ENCODE measurements around the gene NKAIN4. TPM values are rescaled to one million over a fixed set of nuclear protein-coding genes. Genes with fewer than 3 reads are reported as not detected.
A peak's percentile ranks its signal among the peaks of the same experiment; 100 is the strongest.

The NKAIN4 gene
- total RNA-seq, 1 donor from 2014 or later, result not detected

DNA sequence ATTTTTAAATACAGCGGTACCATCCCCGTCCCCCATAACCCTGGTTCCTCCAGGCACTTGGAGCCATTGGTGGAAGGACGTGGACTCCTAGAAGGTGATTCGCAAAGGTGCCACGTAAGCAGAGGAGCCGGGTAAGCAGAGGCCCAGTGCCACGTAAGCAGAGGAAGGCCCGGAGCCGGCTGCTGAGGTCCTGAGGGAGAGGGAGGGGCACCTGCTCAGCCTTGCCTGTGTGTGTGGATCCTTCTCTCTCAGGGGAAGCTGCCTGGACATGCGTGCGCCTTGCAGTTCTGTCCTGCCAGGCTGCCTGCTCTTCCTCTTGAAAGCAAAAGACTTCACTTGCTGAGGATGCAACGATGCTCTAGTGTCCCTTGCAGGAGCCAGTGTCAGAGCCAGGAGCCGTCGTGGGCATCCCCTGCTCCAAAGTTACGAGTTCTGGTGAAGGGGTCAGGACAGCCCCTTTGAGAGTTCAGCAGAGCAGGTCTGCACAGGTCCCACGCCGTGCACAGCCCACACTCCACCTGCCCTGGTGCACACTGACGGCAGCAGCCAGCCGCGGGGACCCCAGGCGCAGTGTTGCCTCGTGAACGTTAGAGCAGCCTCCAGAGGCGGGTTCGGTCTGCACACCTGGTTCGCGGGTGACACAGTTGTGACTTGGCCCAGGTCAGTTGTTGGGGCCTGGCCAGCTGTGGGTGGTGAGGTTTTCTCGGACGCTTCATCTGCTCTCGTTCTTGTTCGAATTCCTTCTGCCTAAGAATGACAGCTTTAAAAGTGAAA, 1.9 kb upstream of the NKAIN4 start:
- no peak for DNase-seq

DNA sequence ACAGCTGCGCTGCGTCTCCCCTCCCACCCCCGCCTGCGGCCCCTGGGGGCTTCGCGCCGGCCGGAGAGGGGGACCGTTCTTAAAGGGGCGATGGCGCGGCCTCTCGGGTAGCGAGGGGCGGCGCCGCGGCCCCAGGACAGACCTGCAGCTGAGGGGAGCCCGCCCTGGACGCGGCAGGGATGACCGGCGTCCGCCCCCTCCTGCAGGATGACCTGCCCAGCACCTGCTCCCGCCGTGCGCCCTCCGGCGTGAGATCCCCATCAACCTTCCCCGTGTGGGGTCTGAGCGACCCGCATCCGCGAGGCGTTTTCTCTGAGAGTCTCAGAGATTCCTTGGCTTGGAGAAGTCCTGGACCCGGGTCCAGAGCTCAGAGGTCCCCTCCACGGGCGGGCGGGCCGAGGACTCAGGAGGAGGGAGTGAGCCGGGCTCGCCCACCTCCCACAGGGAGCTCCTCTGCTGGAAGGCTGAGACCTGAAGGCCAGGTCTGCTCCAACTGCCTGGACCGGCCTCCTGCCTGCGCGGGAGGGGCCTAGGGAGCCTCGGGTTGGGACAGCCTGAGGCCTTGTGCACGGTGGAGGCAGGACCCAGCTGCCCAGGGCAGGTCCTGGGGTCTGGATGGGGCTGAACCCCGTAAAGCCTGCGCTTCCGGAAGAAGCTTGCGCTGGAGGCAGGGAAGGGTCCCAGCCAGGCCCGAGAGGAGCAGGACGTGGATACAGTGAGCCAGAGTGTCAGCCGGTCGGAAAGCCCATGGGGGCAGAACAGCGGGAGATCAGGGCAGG, 532 bp upstream of the NKAIN4 start:
- peak; percentile 17 for DNase-seq

DNA sequence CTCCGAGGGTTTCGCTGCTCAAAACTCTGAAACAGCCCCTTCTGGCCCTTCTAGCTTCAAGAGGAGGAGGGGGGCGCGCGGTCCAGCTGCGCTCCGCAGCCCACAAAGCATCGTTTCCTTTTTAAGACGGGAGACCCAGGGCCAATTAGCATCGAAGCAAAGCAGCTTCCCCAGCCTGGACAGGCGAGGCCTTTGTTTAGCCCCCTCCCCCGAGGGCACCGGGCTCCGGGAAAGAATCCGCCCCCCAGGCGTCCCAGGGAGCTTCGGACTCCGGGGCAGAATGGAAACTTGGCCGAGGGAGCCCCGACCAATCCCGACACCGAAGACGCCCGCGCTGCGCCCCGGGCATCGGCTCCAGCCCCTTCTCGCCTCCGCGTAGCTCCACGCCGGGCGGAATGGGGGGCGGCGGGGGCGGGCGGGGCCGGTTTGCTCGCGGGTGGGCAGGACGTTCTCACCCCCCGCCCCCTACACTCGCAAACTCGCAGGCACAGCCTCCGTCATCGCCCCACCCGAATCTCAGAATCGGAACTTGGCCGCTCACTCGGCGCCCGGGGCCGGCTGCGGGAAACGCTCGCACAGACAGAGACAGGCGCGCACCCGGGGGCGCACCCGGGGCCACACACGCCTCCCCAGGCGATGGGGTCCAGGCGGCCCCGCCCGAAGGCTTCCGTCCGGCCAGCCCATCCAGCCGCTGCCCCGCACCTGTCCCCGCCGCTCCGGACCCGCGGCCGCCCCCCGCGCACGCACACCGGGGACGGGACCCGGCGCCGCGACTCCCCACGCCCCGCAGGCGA, 628 bp downstream of the NKAIN4 start:
- no peak for DNase-seq

DNA sequence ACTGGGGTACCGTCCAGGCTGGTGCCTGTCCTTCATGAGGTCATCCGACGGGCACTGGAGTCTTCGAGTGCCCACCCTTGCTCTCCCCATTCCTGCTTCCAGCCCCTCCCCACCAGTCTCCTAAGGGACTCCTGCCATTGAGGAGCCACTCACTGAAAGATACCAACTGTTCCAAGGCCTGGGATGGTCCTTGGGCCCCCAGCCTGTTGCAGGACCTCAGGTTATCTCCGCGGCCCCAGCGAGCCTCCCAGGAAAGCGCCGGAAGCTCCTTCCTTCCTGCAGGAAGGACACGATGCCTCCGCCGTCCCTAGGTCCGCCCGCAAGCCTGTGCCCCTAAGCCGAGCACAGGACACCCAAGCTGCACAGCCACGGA, 1.2 kb downstream of the NKAIN4 start:
- DNase-seq, result no peak

DNA sequence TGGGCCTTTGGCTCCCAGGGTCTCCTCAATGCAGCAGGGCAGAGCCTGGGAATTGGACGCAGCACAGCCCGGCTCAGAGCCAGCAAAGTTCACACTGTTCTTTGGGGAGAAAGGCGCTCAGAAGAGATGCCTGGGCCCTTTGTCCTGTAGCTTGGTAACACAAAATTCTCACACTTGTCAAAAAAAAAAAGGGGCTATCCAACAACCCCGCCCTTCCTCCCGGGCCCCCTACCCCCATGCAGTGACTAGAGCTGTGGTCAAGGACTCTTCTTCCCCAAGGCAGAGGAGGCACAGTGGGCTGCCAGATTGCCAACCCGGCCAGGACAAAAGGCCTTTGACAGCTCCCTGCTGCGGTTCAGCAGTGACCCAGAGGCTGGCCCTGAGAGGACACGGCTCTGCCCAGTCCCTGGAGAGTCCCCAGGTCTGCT, 2.0 kb downstream of the NKAIN4 start:
- no peak for DNase-seq

DNA sequence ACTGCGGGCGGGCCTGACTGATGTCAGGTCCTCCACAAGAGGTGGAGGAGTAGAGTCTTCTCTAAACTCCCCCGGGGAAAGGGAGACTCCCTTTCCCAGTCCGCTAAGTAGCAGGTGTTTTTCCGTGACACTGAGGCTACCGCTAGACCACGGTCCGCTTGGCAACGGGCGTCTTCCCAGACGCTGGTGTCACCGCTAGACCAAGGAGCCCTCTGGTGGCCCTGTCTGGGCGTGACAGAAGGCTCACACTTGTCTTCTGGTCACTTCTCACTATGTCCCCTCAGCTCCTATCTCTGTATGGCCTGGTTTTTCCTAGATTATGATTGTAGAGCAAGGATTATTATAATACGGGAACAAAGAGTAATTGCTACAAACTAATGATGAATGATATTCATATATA, 2.9 kb downstream of the NKAIN4 start:
- DNase-seq, result peak; percentile 17

DNA sequence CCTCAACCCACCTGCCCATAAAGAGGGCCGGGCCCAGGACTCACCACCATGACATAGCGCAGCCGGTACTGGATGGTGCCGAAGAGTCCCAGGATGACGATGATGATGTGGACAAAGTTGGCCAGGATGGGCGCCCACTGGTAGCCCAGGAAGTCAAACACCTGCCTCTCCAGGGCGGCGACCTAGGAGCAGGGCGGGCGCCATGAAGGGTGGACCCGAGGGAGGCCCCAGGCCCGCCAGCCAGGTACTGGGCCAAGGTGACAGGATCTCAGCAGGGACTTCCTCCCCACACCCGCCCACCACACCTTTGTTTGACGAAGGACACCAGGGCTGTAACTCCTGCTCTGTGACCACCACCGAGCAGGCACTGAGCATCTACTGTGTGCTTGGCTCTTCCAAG, 4.4 kb downstream of the NKAIN4 start:
- no peak for DNase-seq

DNA sequence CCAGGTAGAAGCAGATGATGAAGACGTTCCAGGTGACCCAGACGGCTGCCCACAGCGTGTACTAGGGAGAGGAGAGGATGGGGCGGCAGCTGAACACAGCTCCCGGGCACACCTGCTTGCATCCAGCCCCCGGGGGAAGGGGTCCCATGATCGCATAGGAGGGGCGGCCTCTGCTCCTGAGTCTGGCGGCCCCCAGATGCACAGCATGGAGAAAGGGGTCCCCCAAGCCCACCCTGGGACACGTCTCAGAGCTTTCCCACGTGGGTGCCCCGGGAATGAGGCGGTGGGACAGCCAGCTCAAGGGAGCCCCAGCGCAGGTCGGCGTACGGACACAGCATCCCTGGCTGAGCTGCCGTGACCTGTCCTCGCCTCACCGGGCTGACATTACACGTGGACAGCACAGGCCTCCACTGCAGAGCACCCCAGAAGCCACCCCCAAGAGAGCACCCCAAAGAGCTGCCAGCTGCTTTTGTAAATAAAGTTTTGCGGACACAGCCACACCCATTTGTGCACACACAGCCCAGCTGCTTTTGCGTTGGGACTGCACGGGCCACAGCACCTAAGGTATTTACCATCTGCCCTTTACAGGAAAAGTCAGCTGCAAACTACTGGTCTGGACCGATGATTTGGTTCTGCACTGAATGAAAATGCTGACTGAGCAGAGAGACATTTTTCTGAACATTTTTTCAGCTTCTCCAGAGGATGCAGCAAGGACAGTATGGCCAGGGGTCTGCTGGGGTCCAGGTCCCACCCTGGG, 5.2 kb downstream of the NKAIN4 start:
- no peak for DNase-seq

DNA sequence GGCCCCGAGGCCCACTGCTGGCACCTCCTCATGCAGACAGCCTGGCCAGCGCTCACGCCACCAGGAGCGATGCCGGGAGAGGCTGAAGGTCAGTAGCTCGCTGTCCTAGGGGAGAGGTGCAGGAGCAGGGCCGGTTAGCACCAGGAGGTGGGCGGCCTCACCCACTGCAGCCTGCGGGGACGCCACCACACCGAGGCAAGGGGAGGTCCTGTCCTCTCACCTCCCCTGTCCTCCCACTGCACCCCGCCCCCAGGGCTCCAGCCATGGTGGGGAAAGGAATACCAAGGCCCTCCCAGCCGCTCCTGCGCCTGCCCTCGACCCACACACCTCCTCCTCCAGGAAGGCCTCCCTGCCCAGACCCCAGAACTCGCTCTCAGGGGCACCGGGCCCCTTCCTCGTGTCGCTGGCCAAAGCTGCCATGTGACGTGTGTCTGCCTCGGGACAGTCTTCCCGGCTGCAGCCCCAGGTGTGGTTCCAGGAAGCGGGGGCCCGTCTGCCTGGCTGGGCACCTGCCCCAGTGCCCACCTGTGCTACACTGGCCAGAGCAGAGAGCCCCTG, 6.5 kb downstream of the NKAIN4 start:
- no peak for DNase-seq

DNA sequence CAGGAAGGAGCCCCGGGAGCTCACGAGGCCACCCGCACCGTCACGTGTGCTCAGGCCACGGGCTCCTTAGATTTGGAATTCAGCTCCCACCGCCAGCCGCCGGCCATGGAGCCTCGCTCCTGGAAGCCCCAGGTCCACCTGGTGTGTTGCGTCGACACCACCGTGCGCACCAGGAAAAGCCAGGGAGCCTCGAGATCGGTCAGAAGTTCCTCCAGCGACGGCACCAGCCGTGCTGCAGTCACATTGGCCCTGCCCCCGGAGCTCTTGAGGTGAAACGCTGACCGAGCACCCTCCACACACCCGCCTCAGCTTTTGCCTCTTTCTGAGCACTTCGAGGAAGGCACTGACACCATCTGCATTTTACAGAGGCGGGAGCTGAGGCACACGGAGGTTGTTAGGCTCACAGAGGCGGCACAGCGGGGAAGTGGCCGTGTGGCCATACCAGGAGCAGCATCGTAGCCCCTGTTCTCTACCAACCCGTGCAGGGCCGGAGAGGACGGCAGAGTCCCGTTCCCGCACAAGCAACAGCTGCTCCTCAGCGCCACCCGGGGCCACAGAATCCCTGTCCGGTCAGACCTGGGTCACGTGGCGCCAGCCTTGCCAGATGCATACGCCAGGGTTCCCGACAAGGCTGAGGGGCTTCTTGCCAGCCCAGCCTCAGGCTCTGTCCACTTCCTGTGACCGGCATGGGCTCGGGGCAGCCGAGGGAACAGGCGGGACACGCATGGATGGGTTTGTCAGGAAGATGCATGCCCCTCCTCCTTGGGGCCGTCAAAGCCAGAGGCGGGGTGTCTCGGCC, 7.6 kb downstream of the NKAIN4 start:
- DNase-seq, result no peak

DNA sequence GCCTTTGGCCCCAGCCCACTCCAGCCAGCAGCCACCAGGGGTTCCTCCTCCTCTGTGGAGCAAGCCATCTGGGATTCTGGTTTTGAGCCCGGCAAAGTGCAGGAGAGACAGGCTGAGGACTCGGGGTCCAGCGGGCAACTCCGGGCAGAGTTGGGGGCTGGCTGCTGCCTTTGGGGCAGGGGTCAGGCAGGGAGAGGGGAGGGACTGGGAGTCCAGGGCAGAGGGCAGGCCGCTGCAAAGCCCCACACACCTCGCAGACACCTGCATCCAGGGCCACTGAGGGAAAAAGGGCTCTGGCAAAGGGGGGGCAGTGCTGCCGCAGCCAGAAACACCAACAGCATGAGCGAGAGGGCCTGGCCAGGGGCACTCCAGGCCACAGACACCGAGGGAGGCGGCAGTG, 9.8 kb downstream of the NKAIN4 start:
- no peak for DNase-seq

DNA sequence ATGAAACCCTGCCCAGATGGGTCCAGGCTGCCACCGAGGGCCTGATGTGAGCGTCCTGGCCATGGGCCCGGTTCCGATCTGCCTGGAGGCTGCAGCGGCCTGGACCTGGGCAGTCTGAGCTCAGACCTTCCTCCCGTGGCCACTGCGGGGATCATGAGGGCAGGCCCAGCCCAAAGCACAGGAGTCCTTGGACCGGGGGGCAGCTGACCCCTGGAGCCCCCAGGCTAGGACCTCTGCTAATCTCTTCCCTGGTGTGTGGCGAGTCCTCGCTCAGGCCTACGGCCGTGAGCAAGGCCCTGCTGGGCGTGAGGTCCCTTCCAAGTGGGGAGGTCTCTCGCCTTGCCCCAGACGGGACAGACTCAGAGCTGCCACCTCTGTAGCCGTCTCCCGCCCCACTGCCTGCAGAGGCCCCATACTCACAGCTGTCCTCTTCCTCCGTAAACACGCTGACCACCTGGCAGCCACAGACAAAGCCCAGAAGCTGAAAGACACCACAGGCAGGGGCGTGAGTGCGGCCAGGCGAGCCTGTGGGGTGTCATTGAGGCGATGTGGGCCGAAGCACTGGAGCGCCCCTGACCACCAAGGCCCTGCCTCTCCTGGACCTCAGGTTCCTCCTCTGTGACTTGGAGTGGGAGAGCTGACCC, 10.5 kb downstream of the NKAIN4 start:
- DNase-seq, result no peak

DNA sequence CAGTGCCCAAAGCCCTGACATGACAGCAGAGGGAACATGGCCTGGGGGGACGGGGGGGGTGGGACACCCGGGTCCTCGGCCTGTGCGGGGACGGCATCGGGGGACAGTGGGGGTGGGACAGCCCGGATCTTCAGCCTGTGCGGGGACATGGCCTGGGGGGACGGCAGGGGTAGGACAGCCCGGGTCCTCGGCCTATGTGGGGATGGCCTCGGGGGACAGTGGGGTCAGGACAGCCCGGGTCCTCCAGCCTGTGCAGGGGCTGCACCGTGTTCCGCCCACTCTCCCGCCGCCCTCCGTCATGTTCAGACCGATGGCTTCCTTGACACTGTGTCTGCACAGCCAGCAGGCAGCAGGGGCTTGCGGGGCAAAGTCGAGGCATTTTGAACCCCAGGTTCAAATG, 11.5 kb downstream of the NKAIN4 start:
- DNase-seq, result no peak

DNA sequence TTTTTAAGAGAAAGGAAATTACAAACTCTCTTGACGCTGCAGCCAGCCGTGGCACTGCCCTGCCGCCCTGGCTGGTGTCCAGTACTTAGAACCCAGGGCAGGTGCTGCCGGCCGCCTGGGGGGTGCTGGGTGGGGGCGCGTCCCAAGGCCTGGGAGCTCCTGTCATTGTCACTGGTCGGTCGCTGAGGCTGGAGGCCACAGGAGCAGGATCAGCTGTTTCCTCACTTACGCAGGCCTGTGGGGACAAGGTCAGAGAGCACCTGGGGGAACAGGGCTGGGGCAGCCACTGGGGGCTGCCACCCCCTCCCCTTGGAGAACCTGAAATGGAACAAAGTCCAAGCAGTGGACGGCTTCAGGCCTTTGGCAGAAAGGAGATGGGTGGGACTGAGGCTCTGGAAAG, 13.0 kb downstream of the NKAIN4 start:
- DNase-seq, result peak; percentile 42

DNA sequence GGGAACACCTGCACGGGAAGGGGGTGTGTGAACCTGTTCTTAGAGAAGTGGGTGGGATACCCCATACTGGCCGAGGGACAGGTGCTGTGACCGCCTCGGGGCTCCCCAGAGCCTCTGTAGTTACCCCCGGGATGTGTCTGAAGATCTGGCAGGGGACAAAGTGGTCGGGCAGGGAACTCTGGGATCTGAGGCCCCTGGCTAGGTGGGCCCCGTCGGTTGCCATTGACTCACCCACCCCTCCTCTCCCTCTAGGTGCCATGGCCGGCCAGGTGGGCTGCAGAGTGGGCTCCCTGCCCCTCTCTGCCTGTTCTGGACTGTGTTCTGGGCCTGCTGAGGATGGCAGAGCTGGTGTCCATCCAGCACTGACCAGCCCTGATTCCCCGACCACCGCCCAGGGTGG, 14.3 kb downstream of the NKAIN4 start:
- DNase-seq, result no peak

DNA sequence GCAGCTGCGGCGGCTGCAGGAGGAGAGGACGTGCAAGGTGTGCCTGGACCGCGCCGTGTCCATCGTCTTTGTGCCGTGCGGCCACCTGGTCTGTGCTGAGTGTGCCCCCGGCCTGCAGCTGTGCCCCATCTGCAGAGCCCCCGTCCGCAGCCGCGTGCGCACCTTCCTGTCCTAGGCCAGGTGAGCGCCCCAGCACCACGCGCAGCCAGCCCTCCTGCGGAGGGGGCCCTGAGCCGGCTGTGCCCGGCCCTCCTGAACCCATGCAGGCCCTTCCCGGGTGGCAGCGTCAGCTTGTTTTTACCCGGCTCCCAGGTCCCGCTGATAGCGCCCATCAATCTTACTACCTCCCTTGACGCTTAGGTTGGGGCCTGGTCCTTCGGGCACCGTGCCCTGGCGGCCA, 14.8 kb downstream of the NKAIN4 start:
- DNase-seq, result no peak

DNA sequence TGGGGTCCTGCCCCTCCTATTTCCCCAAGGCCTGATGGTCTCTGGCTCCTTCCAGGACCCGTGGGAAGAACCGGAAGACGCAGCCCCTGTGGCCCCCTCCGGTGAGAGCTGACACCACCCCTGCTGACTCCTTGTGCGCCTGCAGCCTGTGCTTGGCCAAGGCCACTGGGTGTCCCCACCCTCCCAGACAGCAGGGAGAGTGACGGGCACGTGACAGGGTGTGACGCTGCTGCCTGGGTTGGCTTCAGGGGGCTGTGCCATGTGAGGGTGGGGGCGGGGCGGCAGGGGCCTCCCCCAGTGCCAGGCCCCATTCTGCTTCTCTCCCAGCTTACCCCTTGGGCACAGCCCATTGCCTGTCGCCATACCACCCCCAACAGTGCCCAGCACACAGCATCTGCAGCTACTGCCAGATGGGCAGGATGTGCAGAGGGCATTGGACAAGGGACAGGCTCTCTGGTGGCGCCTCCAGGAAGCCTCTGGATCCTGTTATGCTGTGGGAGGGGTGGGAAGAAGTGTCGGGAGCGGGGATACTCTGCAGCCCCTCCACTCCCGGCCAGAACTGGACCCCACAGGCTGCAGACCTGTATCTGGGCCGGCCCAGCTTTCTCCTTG, 15.6 kb downstream of the NKAIN4 start:
- DNase-seq, result peak; percentile 30

DNA sequence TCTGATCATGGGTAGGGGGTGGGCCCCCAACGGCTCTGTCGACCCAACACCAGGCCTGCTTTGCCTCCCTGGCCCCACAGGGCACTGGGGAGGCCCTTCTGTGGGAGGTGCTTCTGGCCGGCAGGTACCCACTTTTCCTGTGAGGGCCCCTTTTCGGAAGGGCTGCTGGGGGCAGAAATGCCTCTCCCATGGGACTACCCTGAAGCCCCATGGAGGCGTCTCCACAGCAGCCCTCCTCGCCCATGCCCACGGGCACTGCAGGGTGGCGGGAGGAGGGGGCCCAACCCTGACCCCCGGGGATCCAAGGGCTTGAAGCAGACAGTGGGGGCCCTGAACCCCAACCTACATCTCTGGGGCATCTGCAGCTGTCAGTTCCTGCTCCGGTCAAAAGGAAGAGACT, 16.2 kb downstream of the NKAIN4 start:
- DNase-seq, result no peak

DNA sequence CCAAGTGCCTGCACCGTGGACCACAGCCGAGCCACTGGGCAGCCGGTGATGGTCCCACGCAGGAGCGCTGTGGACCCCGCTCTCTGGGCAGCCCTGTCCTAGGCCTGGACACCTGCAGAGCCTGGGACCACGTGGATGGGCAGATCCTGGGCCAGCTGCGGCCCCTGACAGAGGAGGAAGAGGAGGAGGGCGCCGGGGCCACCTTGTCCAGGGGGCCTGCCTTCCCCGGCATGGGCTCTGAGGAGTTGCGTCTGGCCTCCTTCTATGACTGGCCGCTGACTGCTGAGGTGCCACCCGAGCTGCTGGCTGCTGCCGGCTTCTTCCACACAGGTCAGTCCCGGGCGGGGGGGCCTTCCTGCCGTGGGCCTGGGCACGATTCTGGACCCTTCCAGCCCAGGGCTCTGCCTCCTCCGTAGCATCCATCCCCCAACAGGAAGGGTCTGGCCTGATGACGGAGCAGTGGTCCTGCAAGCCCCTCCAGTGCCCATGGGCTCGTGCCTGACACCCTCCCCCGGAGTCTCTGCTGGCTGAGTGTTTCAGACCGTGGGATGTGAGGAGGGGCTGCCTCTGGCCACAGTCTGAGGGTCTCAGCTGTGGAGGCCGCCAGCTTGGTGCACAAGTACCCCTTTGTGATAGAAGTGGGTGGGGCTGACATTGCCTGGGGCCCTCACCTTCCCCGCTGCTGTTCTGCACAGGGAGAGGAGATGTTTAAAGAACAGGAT, 18.0 kb downstream of the NKAIN4 start:
- DNase-seq, result no peak

Data from dermis blood vessel endothelial cell (primary cell).